ENCODE results near the gene FCRLA.
"Not testable (repeated sequence)": the region's sequence is repeated elsewhere in the genome, so short reads cannot be mapped to it uniquely, and the experiment has no call there.

The FCRLA gene

DNA sequence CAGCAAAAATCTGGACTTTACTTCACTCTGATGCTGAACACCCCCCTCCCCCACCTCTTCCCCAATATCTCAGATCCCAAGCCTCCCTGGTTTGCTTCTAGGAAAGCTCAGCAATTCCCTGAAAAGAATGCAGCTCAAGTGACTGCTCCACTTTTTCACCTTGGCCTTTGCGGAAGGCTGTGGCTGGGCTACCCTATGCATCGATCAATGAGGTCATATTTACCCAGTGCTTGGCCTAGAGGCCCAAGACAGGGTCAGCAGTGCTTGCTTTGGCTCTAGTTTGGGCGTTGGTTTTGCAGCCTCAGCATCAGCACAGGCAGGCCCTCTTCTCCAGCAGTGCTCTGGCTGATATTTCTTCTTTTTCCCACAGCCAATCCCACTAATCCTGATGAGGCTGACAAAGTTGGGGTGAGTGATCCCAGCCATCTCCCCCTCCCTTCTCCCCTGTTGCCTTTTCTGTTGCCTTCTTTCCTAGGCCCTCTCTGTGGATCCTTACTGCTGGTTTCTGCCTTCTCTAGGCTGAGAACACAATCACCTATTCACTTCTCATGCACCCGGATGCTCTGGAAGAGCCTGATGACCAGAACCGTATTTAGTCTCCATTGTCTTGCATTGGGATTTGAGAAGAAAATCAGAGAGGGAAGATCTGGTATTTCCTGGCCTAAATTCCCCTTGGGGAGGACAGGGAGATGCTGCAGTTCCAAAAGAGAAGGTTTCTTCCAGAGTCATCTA is 29.9 kb upstream of the FCRLA start:
- H3K4me3 ChIP-seq (ENCODE audit: low read depth, low read length), result no peak overlapping the region
- TF ChIP-seq, protein P1, sequence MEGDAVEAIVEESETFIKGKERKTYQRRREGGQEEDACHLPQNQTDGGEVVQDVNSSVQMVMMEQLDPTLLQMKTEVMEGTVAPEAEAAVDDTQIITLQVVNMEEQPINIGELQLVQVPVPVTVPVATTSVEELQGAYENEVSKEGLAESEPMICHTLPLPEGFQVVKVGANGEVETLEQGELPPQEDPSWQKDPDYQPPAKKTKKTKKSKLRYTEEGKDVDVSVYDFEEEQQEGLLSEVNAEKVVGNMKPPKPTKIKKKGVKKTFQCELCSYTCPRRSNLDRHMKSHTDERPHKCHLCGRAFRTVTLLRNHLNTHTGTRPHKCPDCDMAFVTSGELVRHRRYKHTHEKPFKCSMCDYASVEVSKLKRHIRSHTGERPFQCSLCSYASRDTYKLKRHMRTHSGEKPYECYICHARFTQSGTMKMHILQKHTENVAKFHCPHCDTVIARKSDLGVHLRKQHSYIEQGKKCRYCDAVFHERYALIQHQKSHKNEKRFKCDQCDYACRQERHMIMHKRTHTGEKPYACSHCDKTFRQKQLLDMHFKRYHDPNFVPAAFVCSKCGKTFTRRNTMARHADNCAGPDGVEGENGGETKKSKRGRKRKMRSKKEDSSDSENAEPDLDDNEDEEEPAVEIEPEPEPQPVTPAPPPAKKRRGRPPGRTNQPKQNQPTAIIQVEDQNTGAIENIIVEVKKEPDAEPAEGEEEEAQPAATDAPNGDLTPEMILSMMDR (IDR thresholded peaks at IDR 0.05; ENCODE audit: low read depth, low read length), result no peak

DNA sequence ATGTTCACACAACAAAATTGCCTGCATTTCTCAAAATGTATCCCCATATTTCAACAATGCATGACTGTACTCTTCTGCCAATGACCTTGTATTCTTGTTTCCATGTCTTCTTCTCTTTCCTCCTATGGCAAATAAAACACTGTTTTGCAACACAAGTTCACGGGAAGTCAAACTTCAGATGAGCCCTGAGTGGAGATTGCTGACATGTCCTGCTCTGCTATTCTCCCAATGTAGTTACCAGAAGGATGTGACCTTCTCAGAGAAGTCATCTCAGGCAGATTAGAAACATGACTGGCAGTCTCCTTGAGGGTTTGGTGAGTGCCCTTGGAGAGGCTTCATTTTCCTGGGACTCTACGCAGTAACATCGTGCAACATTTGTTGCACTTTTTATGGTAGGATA is 28.5 kb upstream of the FCRLA start:
- TF ChIP-seq, protein P1 (IDR thresholded peaks at IDR 0.05; ENCODE audit: low read depth, low read length), result no peak

DNA sequence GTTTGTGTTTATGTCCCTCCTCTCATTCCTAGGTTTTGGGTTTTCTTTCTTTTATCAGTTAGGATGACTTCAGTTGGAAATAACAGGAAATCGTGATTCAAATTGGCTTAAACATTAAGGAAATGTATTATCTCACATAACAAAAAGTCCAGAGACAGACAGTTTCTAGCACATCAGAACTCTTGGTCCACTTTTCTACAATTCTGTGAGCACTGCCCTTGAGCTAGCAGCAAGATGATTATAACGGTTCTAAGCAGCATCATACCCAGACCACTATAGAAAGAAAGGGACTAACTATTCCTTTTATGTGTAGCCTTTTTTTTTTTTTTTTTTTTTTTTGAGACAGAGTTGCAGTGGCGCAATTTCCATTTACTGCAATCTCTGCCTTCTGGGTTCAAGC is 25.1 kb upstream of the FCRLA start:
- TF ChIP-seq, protein P1 (IDR thresholded peaks at IDR 0.05; ENCODE audit: low read depth, low read length), result no peak

More for the DNA sequence above, 28.5 kb upstream of the FCRLA start:
- no peak overlapping the region for H3K4me3 ChIP-seq (ENCODE audit: low read depth, low read length)

DNA sequence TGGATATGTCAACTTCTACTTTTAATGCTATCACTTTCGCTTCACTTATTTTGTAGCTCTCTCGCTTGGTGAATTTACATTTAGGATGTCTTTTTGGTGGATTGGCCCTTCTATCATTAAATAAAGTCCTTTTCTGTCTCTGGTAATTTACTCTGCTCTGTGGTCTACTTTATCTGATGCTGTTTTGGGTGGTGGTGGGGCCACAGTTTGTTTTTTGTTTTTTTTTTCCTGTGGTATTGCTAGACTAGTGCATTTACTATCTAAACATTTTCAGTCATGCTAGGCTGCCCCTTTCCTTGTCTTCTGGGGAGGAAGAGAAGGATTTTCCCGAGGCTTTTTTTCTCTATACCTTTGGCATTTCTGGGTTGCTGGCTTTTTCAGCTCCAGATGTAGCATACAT is 18.1 kb upstream of the FCRLA start:
- no peak overlapping the region for H3K4me3 ChIP-seq (ENCODE audit: low read depth, low read length)
- TF ChIP-seq, protein P1 (IDR thresholded peaks at IDR 0.05; ENCODE audit: low read depth, low read length), result no peak

More for the DNA sequence above, 25.1 kb upstream of the FCRLA start:
- H3K4me3 ChIP-seq (ENCODE audit: low read depth, low read length), result no peak overlapping the region

DNA sequence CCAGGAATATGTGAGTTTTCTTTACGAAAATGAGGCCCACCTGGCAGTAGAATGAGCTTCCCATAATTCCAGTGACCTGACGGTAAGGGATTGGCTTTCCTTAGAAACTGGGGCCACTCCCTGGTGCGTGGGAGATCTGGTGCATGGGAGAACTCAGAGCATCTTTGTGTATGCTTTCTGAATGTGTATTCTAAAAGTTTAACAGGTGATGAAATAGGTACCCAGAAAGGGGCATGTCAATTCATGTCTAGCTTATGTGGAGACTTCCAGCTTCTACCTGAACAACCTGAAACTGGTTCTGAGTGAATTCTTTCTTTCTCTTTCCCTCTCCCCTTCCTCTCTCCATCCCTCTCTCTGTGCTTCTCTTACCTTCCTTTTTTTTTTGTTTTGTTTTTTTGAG is 15.2 kb upstream of the FCRLA start:
- TF ChIP-seq, protein P1 (IDR thresholded peaks at IDR 0.05; ENCODE audit: low read depth, low read length), result no peak
- no peak overlapping the region for H3K4me3 ChIP-seq (ENCODE audit: low read depth, low read length)

DNA sequence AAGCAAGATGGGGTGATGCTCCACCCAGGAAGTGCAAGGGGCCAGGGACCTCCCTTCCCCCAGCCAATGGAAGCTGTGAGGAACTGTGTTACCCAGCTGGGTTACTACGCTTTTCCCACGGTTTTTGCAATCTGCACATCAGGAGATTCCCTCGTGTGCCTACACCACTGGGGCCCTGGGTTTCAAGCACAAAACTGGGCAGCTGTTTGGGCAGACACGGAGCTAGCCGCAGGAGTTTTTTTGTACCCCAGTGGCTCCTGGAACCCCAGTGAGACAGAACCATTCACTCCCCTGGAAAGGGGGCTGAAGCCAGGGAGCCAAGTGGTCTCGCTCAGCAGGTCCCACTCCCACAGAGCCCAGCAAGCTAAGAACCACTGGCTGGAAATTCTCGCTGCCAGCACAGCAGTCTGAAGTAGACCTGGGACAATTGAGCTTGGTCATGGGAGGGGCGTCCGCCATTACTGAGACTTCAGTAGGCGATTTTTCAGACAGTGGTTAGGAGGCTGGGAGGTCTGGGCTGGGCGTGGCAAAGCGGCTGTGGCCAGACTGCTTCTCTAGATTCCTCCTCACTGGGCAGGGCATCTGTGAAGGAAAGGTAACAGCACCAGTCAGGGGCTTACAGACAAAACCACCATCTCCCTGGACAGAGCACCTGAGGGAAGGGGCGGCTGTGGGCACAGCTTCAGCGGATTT is 13.9 kb upstream of the FCRLA start:
- not testable (repeated sequence) for H3K4me3 ChIP-seq (ENCODE audit: low read depth, low read length)

DNA sequence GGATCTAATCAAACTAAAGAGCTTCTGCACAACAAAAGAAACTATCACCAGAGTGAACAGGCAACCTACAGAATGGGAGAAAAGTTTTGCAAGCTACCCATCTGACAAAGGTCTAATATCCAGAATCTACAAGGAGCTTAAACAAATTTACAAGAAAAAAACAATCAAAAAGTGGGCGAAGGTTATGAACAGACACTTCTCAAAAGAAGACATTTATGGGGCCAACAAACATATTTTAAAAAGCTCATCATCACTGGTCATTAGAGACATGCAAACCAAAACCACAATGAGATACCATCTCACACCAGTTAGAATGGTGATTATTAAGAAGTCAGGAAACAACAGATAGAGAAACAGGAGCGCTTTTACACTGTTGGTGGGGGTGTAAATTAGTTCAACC is 8.7 kb upstream of the FCRLA start:
- not testable (repeated sequence) for H3K4me3 ChIP-seq (ENCODE audit: low read depth, low read length)

DNA sequence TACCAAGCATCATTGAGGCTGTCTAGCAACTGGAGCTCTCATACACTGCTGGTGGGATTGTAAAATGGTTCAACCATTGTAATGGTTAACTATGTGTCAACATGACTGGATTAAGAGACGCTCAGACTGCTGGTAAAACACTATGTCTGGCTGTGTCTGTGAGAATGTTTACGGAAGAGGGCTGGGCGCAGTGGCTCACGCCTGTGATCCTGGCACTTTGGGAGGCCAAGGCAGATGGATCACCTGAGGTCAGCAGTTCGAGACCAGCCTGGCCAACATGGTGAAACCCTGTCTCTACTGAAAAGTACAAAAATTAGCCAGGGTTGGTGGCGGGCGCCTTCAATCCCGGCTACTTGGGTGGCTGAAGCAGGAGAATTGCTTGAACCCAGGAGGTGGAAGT is 4.8 kb upstream of the FCRLA start:
- no peak overlapping the region for H3K4me3 ChIP-seq (ENCODE audit: low read depth, low read length)
- TF ChIP-seq, protein P1 (IDR thresholded peaks at IDR 0.05; ENCODE audit: low read depth, low read length), result no peak
